OCI-LY7 (cell line): ENCODE measurements around the gene SECISBP2.

Experiments used
- EZH2phosphoT487 ChIP-seq: fragments of 200-600 bp; sonication (generic); IDR thresholded peaks from 2 replicates; pipeline ENCODE4 v1.6.1; 2018; ENCODE audit warnings: low read depth, borderline replicate concordance, mild to moderate bottlenecking, mixed run types, antibody characterized with exemption, low read length, moderate library complexity, mixed read lengths
- TF ChIP-seq, protein P1 (sequence below): fragments of 200-600 bp; sonication (generic); conservative IDR thresholded peaks from 2 replicates; pipeline ENCODE4 v1.5.1; 2014; ENCODE audit warnings: mild to moderate bottlenecking, antibody characterized with exemption, low read length, moderate library complexity, mixed read lengths

DNA sequence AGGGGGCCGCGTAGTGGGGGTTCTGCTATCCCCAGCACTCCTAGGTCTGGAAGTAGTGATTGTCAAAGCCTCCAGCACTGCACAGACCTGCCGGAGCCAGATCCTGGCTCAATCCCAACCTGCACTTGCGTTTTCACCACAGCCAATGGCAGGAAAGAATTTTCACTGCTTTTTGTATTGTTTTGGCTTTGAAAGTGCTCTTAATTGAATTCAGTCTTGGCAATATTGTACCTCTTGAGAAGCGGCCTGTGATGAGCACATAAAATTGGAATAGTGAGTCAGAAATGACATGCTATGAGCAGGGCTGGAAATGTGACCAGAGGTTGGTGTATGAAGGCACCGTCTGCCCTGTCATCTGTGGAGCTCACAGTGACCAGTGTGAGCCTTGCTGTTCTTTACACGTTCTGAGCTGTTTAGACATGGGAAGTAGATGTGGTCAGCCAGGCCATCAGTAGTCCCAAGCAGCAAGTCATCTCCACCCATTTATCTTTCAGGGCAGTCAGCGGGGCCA lies 41.5 kb downstream of the SECISBP2 start:
- TF ChIP-seq, protein P1, sequence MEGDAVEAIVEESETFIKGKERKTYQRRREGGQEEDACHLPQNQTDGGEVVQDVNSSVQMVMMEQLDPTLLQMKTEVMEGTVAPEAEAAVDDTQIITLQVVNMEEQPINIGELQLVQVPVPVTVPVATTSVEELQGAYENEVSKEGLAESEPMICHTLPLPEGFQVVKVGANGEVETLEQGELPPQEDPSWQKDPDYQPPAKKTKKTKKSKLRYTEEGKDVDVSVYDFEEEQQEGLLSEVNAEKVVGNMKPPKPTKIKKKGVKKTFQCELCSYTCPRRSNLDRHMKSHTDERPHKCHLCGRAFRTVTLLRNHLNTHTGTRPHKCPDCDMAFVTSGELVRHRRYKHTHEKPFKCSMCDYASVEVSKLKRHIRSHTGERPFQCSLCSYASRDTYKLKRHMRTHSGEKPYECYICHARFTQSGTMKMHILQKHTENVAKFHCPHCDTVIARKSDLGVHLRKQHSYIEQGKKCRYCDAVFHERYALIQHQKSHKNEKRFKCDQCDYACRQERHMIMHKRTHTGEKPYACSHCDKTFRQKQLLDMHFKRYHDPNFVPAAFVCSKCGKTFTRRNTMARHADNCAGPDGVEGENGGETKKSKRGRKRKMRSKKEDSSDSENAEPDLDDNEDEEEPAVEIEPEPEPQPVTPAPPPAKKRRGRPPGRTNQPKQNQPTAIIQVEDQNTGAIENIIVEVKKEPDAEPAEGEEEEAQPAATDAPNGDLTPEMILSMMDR, result no peak
- TF ChIP-seq EZH2phosphoT487, result no peak
